ENCODE data around the gene CHTF8.

DNA sequence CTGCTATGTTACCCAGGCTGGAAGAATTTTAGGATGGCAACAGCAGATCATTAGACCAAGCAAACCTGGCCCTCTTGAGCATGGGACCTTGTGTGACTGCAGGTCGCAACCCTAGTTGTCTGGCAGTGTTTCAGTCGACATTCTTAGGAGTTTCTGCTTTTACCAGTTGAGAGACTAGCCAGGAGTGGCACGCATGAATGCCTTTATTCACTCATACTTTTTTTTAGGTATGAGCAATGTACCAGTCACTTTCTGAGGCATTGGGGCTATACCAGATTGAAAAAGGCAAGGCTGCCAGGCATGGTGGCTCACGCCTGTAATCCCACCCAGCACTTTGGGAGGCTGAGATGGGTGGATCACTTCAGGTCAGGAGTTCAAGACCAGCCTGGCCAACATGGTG is 55.1 kb downstream of the CHTF8 start:
- TF ChIP-seq POLR2A (IDR thresholded peaks at IDR 0.05), result no peak
- TF ChIP-seq, protein P1, sequence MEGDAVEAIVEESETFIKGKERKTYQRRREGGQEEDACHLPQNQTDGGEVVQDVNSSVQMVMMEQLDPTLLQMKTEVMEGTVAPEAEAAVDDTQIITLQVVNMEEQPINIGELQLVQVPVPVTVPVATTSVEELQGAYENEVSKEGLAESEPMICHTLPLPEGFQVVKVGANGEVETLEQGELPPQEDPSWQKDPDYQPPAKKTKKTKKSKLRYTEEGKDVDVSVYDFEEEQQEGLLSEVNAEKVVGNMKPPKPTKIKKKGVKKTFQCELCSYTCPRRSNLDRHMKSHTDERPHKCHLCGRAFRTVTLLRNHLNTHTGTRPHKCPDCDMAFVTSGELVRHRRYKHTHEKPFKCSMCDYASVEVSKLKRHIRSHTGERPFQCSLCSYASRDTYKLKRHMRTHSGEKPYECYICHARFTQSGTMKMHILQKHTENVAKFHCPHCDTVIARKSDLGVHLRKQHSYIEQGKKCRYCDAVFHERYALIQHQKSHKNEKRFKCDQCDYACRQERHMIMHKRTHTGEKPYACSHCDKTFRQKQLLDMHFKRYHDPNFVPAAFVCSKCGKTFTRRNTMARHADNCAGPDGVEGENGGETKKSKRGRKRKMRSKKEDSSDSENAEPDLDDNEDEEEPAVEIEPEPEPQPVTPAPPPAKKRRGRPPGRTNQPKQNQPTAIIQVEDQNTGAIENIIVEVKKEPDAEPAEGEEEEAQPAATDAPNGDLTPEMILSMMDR (IDR thresholded peaks at IDR 0.05), result no peak
